ENCODE data around the gene SUPT6H. TPM values are rescaled to one million over a fixed set of nuclear protein-coding genes. Genes with fewer than 3 reads are reported as not detected.

Gene SUPT6H
- total and polyA plus RNA-seq, 9 of the 15 experiments (the other 6 are each of a cell fraction or from before 2014, with no cell fraction given) = 1.7 to 77.7 (median 49.2) TPM

- TF ChIP-seq, protein P1, sequence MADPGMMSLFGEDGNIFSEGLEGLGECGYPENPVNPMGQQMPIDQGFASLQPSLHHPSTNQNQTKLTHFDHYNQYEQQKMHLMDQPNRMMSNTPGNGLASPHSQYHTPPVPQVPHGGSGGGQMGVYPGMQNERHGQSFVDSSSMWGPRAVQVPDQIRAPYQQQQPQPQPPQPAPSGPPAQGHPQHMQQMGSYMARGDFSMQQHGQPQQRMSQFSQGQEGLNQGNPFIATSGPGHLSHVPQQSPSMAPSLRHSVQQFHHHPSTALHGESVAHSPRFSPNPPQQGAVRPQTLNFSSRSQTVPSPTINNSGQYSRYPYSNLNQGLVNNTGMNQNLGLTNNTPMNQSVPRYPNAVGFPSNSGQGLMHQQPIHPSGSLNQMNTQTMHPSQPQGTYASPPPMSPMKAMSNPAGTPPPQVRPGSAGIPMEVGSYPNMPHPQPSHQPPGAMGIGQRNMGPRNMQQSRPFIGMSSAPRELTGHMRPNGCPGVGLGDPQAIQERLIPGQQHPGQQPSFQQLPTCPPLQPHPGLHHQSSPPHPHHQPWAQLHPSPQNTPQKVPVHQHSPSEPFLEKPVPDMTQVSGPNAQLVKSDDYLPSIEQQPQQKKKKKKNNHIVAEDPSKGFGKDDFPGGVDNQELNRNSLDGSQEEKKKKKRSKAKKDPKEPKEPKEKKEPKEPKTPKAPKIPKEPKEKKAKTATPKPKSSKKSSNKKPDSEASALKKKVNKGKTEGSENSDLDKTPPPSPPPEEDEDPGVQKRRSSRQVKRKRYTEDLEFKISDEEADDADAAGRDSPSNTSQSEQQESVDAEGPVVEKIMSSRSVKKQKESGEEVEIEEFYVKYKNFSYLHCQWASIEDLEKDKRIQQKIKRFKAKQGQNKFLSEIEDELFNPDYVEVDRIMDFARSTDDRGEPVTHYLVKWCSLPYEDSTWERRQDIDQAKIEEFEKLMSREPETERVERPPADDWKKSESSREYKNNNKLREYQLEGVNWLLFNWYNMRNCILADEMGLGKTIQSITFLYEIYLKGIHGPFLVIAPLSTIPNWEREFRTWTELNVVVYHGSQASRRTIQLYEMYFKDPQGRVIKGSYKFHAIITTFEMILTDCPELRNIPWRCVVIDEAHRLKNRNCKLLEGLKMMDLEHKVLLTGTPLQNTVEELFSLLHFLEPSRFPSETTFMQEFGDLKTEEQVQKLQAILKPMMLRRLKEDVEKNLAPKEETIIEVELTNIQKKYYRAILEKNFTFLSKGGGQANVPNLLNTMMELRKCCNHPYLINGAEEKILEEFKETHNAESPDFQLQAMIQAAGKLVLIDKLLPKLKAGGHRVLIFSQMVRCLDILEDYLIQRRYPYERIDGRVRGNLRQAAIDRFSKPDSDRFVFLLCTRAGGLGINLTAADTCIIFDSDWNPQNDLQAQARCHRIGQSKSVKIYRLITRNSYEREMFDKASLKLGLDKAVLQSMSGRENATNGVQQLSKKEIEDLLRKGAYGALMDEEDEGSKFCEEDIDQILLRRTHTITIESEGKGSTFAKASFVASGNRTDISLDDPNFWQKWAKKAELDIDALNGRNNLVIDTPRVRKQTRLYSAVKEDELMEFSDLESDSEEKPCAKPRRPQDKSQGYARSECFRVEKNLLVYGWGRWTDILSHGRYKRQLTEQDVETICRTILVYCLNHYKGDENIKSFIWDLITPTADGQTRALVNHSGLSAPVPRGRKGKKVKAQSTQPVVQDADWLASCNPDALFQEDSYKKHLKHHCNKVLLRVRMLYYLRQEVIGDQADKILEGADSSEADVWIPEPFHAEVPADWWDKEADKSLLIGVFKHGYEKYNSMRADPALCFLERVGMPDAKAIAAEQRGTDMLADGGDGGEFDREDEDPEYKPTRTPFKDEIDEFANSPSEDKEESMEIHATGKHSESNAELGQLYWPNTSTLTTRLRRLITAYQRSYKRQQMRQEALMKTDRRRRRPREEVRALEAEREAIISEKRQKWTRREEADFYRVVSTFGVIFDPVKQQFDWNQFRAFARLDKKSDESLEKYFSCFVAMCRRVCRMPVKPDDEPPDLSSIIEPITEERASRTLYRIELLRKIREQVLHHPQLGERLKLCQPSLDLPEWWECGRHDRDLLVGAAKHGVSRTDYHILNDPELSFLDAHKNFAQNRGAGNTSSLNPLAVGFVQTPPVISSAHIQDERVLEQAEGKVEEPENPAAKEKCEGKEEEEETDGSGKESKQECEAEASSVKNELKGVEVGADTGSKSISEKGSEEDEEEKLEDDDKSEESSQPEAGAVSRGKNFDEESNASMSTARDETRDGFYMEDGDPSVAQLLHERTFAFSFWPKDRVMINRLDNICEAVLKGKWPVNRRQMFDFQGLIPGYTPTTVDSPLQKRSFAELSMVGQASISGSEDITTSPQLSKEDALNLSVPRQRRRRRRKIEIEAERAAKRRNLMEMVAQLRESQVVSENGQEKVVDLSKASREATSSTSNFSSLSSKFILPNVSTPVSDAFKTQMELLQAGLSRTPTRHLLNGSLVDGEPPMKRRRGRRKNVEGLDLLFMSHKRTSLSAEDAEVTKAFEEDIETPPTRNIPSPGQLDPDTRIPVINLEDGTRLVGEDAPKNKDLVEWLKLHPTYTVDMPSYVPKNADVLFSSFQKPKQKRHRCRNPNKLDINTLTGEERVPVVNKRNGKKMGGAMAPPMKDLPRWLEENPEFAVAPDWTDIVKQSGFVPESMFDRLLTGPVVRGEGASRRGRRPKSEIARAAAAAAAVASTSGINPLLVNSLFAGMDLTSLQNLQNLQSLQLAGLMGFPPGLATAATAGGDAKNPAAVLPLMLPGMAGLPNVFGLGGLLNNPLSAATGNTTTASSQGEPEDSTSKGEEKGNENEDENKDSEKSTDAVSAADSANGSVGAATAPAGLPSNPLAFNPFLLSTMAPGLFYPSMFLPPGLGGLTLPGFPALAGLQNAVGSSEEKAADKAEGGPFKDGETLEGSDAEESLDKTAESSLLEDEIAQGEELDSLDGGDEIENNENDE (IDR thresholded peaks at IDR 0.05; ENCODE audit: low read depth, low read length) = no peak
- TF ChIP-seq ZNF584 (CRISPR knock-in tag; IDR thresholded peaks at IDR 0.05; ENCODE audit: low read depth) (peak; percentile 92), HDAC2 (IDR thresholded peaks at IDR 0.05) (peak; percentile 83), TCF7 (IDR thresholded peaks at IDR 0.05; ENCODE audit: borderline replicate concordance) (no peak), THRB (CRISPR knock-in tag; conservative IDR thresholded peaks at IDR 0.05) (peak; percentile 55; the same call in 1 of the 2 replicates), CREB3 (tag; conservative IDR thresholded peaks at IDR 0.05; ENCODE audit: low read depth) (peak; percentile 85)
- TF ChIP-seq, protein P2, sequence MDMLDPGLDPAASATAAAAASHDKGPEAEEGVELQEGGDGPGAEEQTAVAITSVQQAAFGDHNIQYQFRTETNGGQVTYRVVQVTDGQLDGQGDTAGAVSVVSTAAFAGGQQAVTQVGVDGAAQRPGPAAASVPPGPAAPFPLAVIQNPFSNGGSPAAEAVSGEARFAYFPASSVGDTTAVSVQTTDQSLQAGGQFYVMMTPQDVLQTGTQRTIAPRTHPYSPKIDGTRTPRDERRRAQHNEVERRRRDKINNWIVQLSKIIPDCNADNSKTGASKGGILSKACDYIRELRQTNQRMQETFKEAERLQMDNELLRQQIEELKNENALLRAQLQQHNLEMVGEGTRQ (CRISPR knock-in tag; IDR thresholded peaks at IDR 0.05) = no peak
- TF ChIP-seq, protein P3, sequence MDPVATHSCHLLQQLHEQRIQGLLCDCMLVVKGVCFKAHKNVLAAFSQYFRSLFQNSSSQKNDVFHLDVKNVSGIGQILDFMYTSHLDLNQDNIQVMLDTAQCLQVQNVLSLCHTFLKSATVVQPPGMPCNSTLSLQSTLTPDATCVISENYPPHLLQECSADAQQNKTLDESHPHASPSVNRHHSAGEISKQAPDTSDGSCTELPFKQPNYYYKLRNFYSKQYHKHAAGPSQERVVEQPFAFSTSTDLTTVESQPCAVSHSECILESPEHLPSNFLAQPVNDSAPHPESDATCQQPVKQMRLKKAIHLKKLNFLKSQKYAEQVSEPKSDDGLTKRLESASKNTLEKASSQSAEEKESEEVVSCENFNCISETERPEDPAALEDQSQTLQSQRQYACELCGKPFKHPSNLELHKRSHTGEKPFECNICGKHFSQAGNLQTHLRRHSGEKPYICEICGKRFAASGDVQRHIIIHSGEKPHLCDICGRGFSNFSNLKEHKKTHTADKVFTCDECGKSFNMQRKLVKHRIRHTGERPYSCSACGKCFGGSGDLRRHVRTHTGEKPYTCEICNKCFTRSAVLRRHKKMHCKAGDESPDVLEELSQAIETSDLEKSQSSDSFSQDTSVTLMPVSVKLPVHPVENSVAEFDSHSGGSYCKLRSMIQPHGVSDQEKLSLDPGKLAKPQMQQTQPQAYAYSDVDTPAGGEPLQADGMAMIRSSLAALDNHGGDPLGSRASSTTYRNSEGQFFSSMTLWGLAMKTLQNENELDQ (CRISPR knock-in tag; IDR thresholded peaks at IDR 0.05; ENCODE audit: borderline replicate concordance) = no peak
Measured at GRCh38 chr17:28646039-28646754, 15.8 kb upstream of the SUPT6H start (continued).

Measured in K562 (cell line).